Heart left ventricle (tissue), 16 donors: Measurements from ENCODE around the gene DTNB. TPM values are rescaled to one million over a fixed set of nuclear protein-coding genes. Genes with fewer than 3 reads are reported as not detected.

ENCODE experiments used
- ATAC-seq, 4 donors: fragments of 200-7000 bp; cut with Tn5 transposase; one replicate each; pipeline ENCODE4 v1.9.1; 2020 to 2022; ENCODE audit warnings: moderate library complexity in 4 of 4, mild to moderate bottlenecking in 3 of 4, moderate number of reproducible peaks in 1 of 4
- DNase-seq, 5 donors: peaks; one replicate each; pipeline ENCODE4 v3.0.0-alpha.2; 2020
- H3K27ac ChIP-seq, 12 donors: fragments of 200-600 bp; sonication (generic) in 4 of 12; one replicate each; pipeline versions ENCODE4 v1.5.0 to v1.8.0; 2016 to 2022; ENCODE audit warnings: mild to moderate bottlenecking in 2 of 12
- H3K27me3 ChIP-seq, 9 donors: fragments of 200-600 bp; sonication (generic) in 2 of 9; one replicate each; pipeline versions ENCODE4 v1.5.1 to v1.8.0; 2016 to 2022; ENCODE audit warnings: mild to moderate bottlenecking in 3 of 9
- H3K36me3 ChIP-seq, 9 donors: fragments of 200-600 bp; sonication (generic) in 2 of 9; one replicate each; pipeline versions ENCODE4 v1.5.0 to v1.8.0; 2018 to 2022; ENCODE audit warnings: mild to moderate bottlenecking in 2 of 9
- H3K4me1 ChIP-seq, 12 donors: fragments of 200-600 bp; sonication (generic) in 4 of 12; one replicate each; pipeline versions ENCODE4 v1.5.0 to v1.8.0; 2016 to 2022; ENCODE audit warnings: mild to moderate bottlenecking in 3 of 12
- H3K4me3 ChIP-seq, 12 donors: fragments of 200-600 bp; sonication (generic) in 4 of 12; one replicate each; pipeline versions ENCODE4 v1.5.0 to v1.8.0; 2017 to 2022; ENCODE audit warnings: mild to moderate bottlenecking in 9 of 12, moderate library complexity in 4 of 12
- H3K9me3 ChIP-seq, 12 donors: fragments of 200-600 bp; sonication (generic) in 4 of 12; one replicate each; pipeline versions ENCODE4 v1.5.0 to v1.8.0; 2016 to 2022; ENCODE audit warnings: mild to moderate bottlenecking in 1 of 12
- POLR2A ChIP-seq, 2 donors: fragments of 450-650 bp; IDR thresholded peaks; one replicate each; pipeline ENCODE4 v1.6.1; 2017; ENCODE audit warnings: antibody characterized with exemption in 2 of 2, mild to moderate bottlenecking in 2 of 2, moderate library complexity in 2 of 2
- WGBS, 4 donors: extraction: QIAGEN DNeasy Blood & Tissue Kit in 2 of 4; methylation state at CpG; one replicate each; pipeline versions ENCODE4 v1.1.5 to v1.1.7; 2013 to 2018; 5-methylcytosine and 5-hydroxymethylcytosine counted together
- intact Hi-C, 10 donors: fragments of 100-400 bp; cut with DNase I; formaldehyde crosslinking; loops; one replicate each; pipeline versions ENCODE4 v1.11.1 to v1.14.2; 2022
- polyA plus RNA-seq, 2 donors: library from polyadenylated mRNA; stranded (reverse); fragments of 200-250 nt; gene quantifications; one replicate each; pipeline ENCODE4 v1.2.3, GENCODE V29; 2013
- total RNA-seq, 9 donors: library from RNA; depleted of rRNA in 2 of 9; stranded (reverse); fragments of >200 nt in 2 of 9; fragmentation: NEBNext Ultra II Directional in 3 of 9; extraction: Animal tissue kit (Norgen Biotek cat#: 25700) in 3 of 9; gene quantifications; one replicate each; pipeline versions ENCODE4 v1.1.0 to v1.2.4, GENCODE V29; 2016 to 2023
- TF ChIP-seq, protein P1 (sequence below), 12 donors: fragments of 200-600 bp; sonication (generic) in 4 of 12; IDR thresholded peaks; one replicate each; pipeline versions ENCODE4 v1.5.0 to v1.8.0; 2018 to 2022; ENCODE audit warnings: antibody characterized with exemption in 12 of 12, mild to moderate bottlenecking in 5 of 12
- donor health status: ischemic (EF 13 %, LVEDD 7.1; RV severe dilation, severe dysfunction).
- donor health status: healthy with polysubstance abuse.
- donor health status: DM: no; HTN: yes; CAD: no.
- donor health status: DM: no; HTN: no; CAD: no.
- donor health status: ischemic (EF 25% LVEDD 6.9; RV normal size, moderate dysfunction).
- donor health status: ischemic (EF 25% LVEDD 5.7; RV mildly dilated, moderate dysfunction).
- donor health status: healthy.
- donor health status: DM: yes; HTN: yes; CAD: no.
- donor health status: ischemic (EF 35%, LVEDD 5.7; RV mildly dilated, moderate dysfunction).
- donor health status: nonischemic (EF 11% LVEDD 7.7; RV severe dilation, severe dysfunction).
- donor health status: DM: yes; HTN: yes; CAD: no.
- donor health status: PGD.
- donor health status: ischemic (EF 29% LVEDD 5.4; RV normal size, mild dysfunction).
- donor health status: nonischemic (EF 23%, LVEDD 6.1; RV moderate dilation, normal function).

The DTNB gene
- total and polyA plus RNA-seq, 11 donors: 2.5 to 17.3 (median 5.6) TPM

DNA sequence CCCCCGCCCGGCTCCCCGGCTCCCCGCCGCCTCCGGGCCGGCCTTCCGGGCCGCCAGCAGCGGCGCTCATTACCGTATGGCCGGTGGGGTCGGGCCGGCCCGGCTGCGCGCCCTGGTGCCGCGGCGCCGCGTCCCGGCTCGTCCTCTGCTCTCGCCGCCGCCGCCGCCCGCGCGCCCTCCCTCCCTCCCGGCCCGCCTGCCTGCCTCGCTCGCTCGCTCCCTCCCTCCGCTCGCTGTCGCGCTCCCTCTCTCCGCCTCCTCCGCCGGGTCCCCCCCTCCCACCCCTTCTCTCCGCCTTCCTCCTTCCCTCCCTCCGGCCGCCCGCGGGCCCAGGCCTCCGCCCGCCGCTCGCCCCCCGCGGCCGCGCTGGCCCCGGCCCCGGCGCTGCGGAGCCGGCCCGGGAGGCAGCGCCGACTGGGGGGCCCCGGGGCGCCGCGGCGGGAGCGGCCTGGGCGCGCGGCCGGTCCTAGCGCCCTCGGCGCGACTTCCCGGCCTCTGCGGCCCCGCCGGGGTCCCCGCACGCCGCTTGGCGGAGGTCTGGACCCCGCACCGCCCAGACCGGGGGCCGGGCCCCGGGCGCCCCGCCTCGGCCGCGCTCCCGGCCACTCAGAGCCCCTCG lies 331.5 kb downstream of the DTNB start, which contains the start of gene DNMT3A:
Gene DNMT3A (minus strand): TSS at position 173 of the 619 bp plus-strand sequence. CDS start 27,941 bp downstream, outside the sequence.
- 1% methylated on average over 36 to 100 of the region's 100 CpGs; no CpG with 5 or more reads in 1 of the 4 donors for WGBS, 4 donors
- Histone ChIP-seq H3K9me3 (no peaks in the 10 kb centered on the region), H3K4me1 (peaks cover 3 to 44% (median 39%) of the 10 kb centered on the region in 12 donors), H3K27me3 (no peaks in the 10 kb centered on the region), H3K27ac (peak within 1 kb of the TSS; percentile 53 to 95 (median 86)), H3K4me3 (peak within 1 kb of the TSS; percentile 46 to 99 (median 76)), H3K36me3 (peaks cover 0 to 5% (median 0%) of the 10 kb centered on the region in 9 donors)
- ATAC-seq (peak in 3 of 4 donors; percentile 31 to 42 (median 37)), DNase-seq (peak; percentile 77 to 89 (median 83))
- TF ChIP-seq, protein P1, sequence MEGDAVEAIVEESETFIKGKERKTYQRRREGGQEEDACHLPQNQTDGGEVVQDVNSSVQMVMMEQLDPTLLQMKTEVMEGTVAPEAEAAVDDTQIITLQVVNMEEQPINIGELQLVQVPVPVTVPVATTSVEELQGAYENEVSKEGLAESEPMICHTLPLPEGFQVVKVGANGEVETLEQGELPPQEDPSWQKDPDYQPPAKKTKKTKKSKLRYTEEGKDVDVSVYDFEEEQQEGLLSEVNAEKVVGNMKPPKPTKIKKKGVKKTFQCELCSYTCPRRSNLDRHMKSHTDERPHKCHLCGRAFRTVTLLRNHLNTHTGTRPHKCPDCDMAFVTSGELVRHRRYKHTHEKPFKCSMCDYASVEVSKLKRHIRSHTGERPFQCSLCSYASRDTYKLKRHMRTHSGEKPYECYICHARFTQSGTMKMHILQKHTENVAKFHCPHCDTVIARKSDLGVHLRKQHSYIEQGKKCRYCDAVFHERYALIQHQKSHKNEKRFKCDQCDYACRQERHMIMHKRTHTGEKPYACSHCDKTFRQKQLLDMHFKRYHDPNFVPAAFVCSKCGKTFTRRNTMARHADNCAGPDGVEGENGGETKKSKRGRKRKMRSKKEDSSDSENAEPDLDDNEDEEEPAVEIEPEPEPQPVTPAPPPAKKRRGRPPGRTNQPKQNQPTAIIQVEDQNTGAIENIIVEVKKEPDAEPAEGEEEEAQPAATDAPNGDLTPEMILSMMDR (IDR thresholded peaks at IDR 0.05): no peak
- no peak for TF ChIP-seq POLR2A (IDR thresholded peaks at IDR 0.05)
- intact Hi-C loops: loop anchor here in 8 of 10 donors (1.0 to 10.0 kb wide), 10 partner anchors 19 to 183 kb away; no protein-coding TSS in a partner anchor

DNA sequence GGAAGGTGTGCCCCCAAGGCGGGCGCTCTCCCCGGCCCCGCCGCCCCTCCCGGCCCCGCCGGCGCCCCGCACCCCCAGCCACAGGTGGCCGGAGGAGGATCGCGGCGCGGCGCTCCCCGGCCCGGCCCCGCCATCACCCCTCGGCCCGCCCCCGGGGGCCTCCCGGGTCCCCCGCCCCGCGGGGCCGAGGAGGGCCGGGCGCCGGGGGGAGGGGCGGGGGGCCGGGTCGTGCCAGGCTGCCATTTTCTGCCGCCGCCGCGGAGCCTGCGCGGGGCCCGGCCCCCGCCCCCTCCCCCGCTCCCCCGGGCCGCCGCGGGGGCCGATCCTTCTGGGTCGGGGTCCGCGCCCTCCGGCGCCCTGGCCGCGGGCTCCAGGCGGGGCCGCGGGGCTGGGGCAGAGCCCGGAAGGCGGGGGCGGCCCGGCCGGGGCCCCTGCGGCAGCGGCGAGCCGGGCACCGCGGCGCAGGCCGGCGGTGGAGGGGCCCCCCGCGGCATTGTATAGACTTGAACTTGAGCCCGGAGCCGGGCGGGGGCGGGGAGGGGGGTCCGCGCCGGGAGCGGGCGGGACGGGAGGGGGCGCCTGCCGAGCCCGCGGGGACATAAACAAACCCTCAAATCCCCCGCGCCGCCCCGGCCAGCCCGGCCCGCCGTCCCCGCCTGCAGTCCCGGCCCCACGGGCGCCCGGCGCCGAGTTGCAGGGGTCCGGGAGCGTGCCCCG lies 332.2 kb downstream of the DTNB start:
- Histone ChIP-seq H3K27ac (peak overlapping the region in 11 of 12 donors; percentile 53 to 95 (median 86)), H3K4me1 (peaks cover 3 to 51% (median 43%) of the 10 kb centered on the region in 12 donors)
- intact Hi-C loops: loop anchor here in 4 of 10 donors (2.0 to 10.0 kb wide), 5 partner anchors 34 to 184 kb away; no protein-coding TSS in a partner anchor

DNA sequence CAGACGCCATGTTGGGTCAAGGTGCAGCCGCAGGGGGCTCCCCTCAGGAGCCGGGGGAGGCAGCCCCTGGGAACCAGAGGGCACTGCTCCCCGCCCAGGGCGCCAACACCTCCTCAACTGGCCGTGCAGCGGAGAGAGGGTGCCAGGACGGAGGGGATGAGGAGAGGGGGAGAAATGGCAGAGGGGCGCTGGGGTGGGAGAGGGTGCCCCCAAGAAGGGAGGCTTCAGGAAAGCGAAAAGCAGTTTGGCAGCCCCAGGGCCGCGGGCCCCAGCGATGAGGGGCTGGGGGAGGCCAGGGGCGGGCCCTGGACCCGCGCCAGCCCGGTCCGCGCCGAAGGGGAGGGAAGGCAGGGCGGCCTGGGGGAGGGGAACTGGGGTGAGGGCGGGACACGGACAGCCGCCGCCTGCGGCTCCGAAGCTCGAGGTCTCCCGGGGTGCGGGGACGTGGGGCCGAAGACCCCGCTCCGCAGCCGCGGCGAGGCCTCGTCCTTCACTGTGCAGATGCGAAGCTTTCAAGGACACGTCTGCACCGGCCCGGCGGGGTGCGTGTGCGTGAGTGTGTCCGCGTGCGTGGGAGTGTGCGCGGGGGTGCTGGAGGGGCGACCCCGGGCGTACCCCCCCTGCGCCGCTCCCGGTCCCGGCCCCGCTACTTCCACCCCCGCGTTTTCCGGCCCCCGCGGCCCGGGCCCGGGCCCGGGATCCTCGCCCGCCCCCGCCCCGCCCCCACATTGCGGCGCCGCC lies 333.0 kb downstream of the DTNB start:
- H3K27me3 ChIP-seq: no peaks in the 10 kb centered on the region
- TF ChIP-seq, protein P1 (IDR thresholded peaks at IDR 0.05): no peak
- TF ChIP-seq POLR2A (IDR thresholded peaks at IDR 0.05): no peak
- 5 to 10% (median 5%) methylated on average over 34 to 73 of the region's 73 CpGs for WGBS, 4 donors
- H3K27ac ChIP-seq: peak overlapping the region; percentile 53 to 95 (median 86)
- peaks cover 3 to 60% (median 51%) of the 10 kb centered on the region in 12 donors for H3K4me1 ChIP-seq
- no peaks in the 10 kb centered on the region for H3K9me3 ChIP-seq
- peak in 2 of 4 donors; percentile 18 to 23 for ATAC-seq
- peak in 4 of 5 donors; percentile 62 to 73 (median 65) for DNase-seq
- intact Hi-C loops: loop anchor here in 4 of 10 donors (2.0 to 10.0 kb wide), 5 partner anchors 33 to 184 kb away; no protein-coding TSS in a partner anchor
- peak overlapping the region; percentile 37 to 99 (median 72) for H3K4me3 ChIP-seq
- H3K36me3 ChIP-seq: peaks cover 0 to 5% (median 0%) of the 10 kb centered on the region in 9 donors

More for the DNA sequence above, 332.2 kb downstream of the DTNB start:
- peak overlapping the region; percentile 37 to 99 (median 72) for H3K4me3 ChIP-seq
- ATAC-seq: no peak
- WGBS, 4 donors: 0 to 1% (median 0%) methylated on average over 10 to 103 of the region's 104 CpGs
- no peaks in the 10 kb centered on the region for H3K27me3 ChIP-seq
- no peak for TF ChIP-seq POLR2A (IDR thresholded peaks at IDR 0.05)
- TF ChIP-seq, protein P1 (IDR thresholded peaks at IDR 0.05): no peak
- peaks cover 0 to 5% (median 0%) of the 10 kb centered on the region in 9 donors for H3K36me3 ChIP-seq
- no peaks in the 10 kb centered on the region for H3K9me3 ChIP-seq
- DNase-seq: peak in 3 of 5 donors; percentile 49 to 60 (median 55)
